IMR-90 (cell line): ENCODE results near the gene GABRD. TPM values are rescaled to one million over a fixed set of nuclear protein-coding genes. Genes with fewer than 3 reads are reported as not detected.

Experiments
- ATAC-seq: fragments of 200-7000 bp; cut with Tn5 transposase; 2 replicates; pipeline ENCODE4 v1.9.1; 2020; ENCODE audit warnings: low read depth, mild to moderate bottlenecking, moderate library complexity
- BruUV-seq: library from RNA; stranded (reverse); fragments of 400-500 nt; replicated peaks from 2 replicates; lab custom pipeline; 2021; lab: Mats Ljungman, UMichigan
- CTCF ChIA-PET: fragments of 300-600 bp; formaldehyde crosslinking; extraction: SDS; loops from one replicate; lab custom pipeline; 2021; ENCODE audit warnings: antibody characterized with exemption; lab: Yijun Ruan, JAX
- POLR2A ChIA-PET: fragments of 300-600 bp; sonication (Branson Sonifier 250); formaldehyde crosslinking; loops from one replicate; lab custom pipeline; 2022; ENCODE audit warnings: antibody characterized with exemption; ENCODE audit not compliant: unreplicated experiment; lab: Charles Lee
- DNase-seq: peaks from one replicate; pipeline ENCODE4 v3.0.0; 2013
- H2AFZ ChIP-seq: replicated peaks from 2 replicates; pipeline ENCODE3; 2013; ENCODE audit warnings: low read length, mild to moderate bottlenecking; ENCODE audit not compliant: poor library complexity
- H2AK5ac ChIP-seq: 2 replicates; pipeline ENCODE4 v1.6.1; 2013; ENCODE audit warnings: low read depth, low read length, inconsistent platforms
- H2AK9ac ChIP-seq: replicated peaks from 2 replicates; pipeline ENCODE3; 2013; ENCODE audit warnings: mild to moderate bottlenecking, low read depth, low read length, moderate library complexity; ENCODE audit not compliant: poor library complexity
- H2BK120ac ChIP-seq: 2 replicates; pipeline ENCODE4 v1.6.1; 2013; ENCODE audit warnings: low read depth, low read length, inconsistent platforms
- H2BK15ac ChIP-seq: 3 replicates; pipeline ENCODE4 v1.6.1; 2013; ENCODE audit warnings: low read depth, low read length, inconsistent platforms
- H2BK20ac ChIP-seq: 2 replicates; pipeline ENCODE4 v1.6.1; 2013; ENCODE audit warnings: low read depth, mild to moderate bottlenecking, inconsistent platforms, low read length, moderate library complexity
- H2BK5ac ChIP-seq: 2 replicates; pipeline ENCODE4 v1.6.1; 2013; ENCODE audit warnings: mild to moderate bottlenecking, low read depth, low read length, inconsistent platforms; ENCODE audit not compliant: poor library complexity, severe bottlenecking
- H3K14ac ChIP-seq: replicated peaks from 2 replicates; pipeline ENCODE4 v1.6.1; 2013; ENCODE audit warnings: low read depth, low read length, inconsistent platforms
- H3K18ac ChIP-seq: 2 replicates; pipeline ENCODE4 v1.6.1; 2013; ENCODE audit warnings: low read depth, low read length, control low read depth
- H3K23ac ChIP-seq: 2 replicates; pipeline ENCODE4 v1.6.1; 2013; ENCODE audit warnings: low read depth, low read length, inconsistent platforms
- H3K27ac ChIP-seq: 2 replicates; pipeline ENCODE4 v1.5.1; 2013; ENCODE audit warnings: mild to moderate bottlenecking, control low read depth, low read length; ENCODE audit not compliant: insufficient read depth
- H3K27me3 ChIP-seq: 2 replicates; pipeline ENCODE4 v1.6.1; 2013; ENCODE audit warnings: low read length; ENCODE audit not compliant: control insufficient read depth, insufficient read depth
- H3K36me3 ChIP-seq: 2 replicates; pipeline ENCODE4 v1.6.1; 2013; ENCODE audit warnings: low read length, mixed read lengths; ENCODE audit not compliant: control insufficient read depth, insufficient read depth
- H3K4ac ChIP-seq: 2 replicates; pipeline ENCODE4 v1.6.1; 2013; ENCODE audit warnings: low read depth, low read length, inconsistent platforms
- H3K4me1 ChIP-seq: 2 replicates; pipeline ENCODE4 v1.6.1; 2013; ENCODE audit warnings: low read length, mixed read lengths; ENCODE audit not compliant: control insufficient read depth, insufficient read depth
- H3K4me2 ChIP-seq: 2 replicates; pipeline ENCODE4 v1.6.1; 2013; ENCODE audit warnings: low read depth, mild to moderate bottlenecking, control low read depth, low read length, moderate library complexity
- H3K4me3 ChIP-seq: 2 replicates; pipeline ENCODE4 v1.5.1; 2013; ENCODE audit warnings: low read depth, mild to moderate bottlenecking, control low read depth, low read length, moderate library complexity; ENCODE audit not compliant: insufficient read depth
- H3K56ac ChIP-seq: 2 replicates; pipeline ENCODE4 v1.6.1; 2013; ENCODE audit warnings: low read length, inconsistent platforms; ENCODE audit not compliant: insufficient read depth; ENCODE audit errors: extremely low read depth
- H3K79me1 ChIP-seq, 2 experiments: 2 replicates each; pipeline ENCODE4 v1.6.1; 2013; ENCODE audit warnings: low read length in 2 of 2, inconsistent platforms in 1 of 2, low read depth in 1 of 2
- H3K9ac ChIP-seq: 2 replicates; pipeline ENCODE4 v1.6.1; 2013; ENCODE audit warnings: low read depth, low read length, control low read depth
- H3K9me1 ChIP-seq: 2 replicates; pipeline ENCODE4 v1.6.1; 2013; ENCODE audit warnings: low read length, inconsistent platforms; ENCODE audit not compliant: insufficient read depth
- H3K9me3 ChIP-seq: 2 replicates; pipeline ENCODE4 v1.6.1; 2013; ENCODE audit warnings: low read length; ENCODE audit not compliant: control insufficient read depth, insufficient read depth
- H4K20me1 ChIP-seq: 2 replicates; pipeline ENCODE4 v1.6.1; 2013; ENCODE audit warnings: low read length, inconsistent platforms; ENCODE audit not compliant: insufficient read depth
- H4K5ac ChIP-seq: 2 replicates; pipeline ENCODE4 v1.6.1; 2013; ENCODE audit warnings: mild to moderate bottlenecking, low read depth, low read length, control low read depth
- H4K8ac ChIP-seq, 2 experiments: 2 replicates each; pipeline ENCODE4 v1.6.1; 2013; ENCODE audit warnings: low read depth in 2 of 2, low read length in 2 of 2, control low read depth in 1 of 2, inconsistent platforms in 1 of 2
- H4K91ac ChIP-seq: 2 replicates; pipeline ENCODE4 v1.6.1; 2013; ENCODE audit warnings: low read depth, low read length, inconsistent platforms; ENCODE audit not compliant: insufficient read depth
- BHLHE40 ChIP-seq: fragments of 150-350 bp; IDR thresholded peaks from 2 replicates; pipeline ENCODE4 v1.6.1; 2016; ENCODE audit warnings: mild to moderate bottlenecking, low read depth, low read length
- CEBPB ChIP-seq: IDR thresholded peaks from 2 replicates; pipeline ENCODE4 v1.6.1; 2012; ENCODE audit warnings: low read depth, low read length, improper control_type of control experiment
- ELK1 ChIP-seq: fragments of 150-350 bp; IDR thresholded peaks from 2 replicates; pipeline ENCODE4 v1.6.1; 2016; ENCODE audit warnings: low read depth, mild to moderate bottlenecking, low read length, moderate library complexity, borderline replicate concordance
- FOS ChIP-seq: fragments of 150-350 bp; IDR thresholded peaks from 2 replicates; pipeline ENCODE4 v1.6.1; 2016; ENCODE audit warnings: low read depth, low read length
- MAFK ChIP-seq: IDR thresholded peaks from 2 replicates; pipeline ENCODE4 v1.6.1; 2012; ENCODE audit warnings: low read depth, low read length, improper control_type of control experiment
- MAZ ChIP-seq: IDR thresholded peaks from 2 replicates; pipeline ENCODE4 v1.6.1; 2012; ENCODE audit warnings: low read depth, mild to moderate bottlenecking, low read length, improper control_type of control experiment, moderate library complexity, borderline replicate concordance
- MXI1 ChIP-seq: IDR thresholded peaks from 2 replicates; pipeline ENCODE4 v1.6.1; 2012; ENCODE audit warnings: low read depth, mild to moderate bottlenecking, low read length, moderate library complexity, borderline replicate concordance
- NFE2L2 ChIP-seq: fragments of 150-350 bp; IDR thresholded peaks from 2 replicates; pipeline ENCODE4 v1.6.1; 2016; ENCODE audit warnings: low read depth, mild to moderate bottlenecking, low read length
- POLR2A ChIP-seq: IDR thresholded peaks from 2 replicates; pipeline ENCODE4 v1.6.1; 2012; ENCODE audit warnings: mild to moderate bottlenecking, low read depth, low read length
- RAD21 ChIP-seq: IDR thresholded peaks from 2 replicates; pipeline ENCODE4 v1.6.1; 2012; ENCODE audit warnings: low read length, improper control_type of control experiment
- RCOR1 ChIP-seq: IDR thresholded peaks from 2 replicates; pipeline ENCODE4 v1.6.1; 2012; ENCODE audit warnings: mild to moderate bottlenecking, low read length, improper control_type of control experiment; ENCODE audit not compliant: insufficient replicate concordance
- RFX5 ChIP-seq: IDR thresholded peaks from 2 replicates; pipeline ENCODE4 v1.8.0; 2012; ENCODE audit warnings: low read depth, mild to moderate bottlenecking, low read length, moderate library complexity
- SMC3 ChIP-seq: fragments of 150-350 bp; IDR thresholded peaks from 2 replicates; pipeline ENCODE4 v1.6.1; 2016; ENCODE audit warnings: low read depth, mild to moderate bottlenecking, antibody characterized with exemption, low read length, moderate library complexity
- USF2 ChIP-seq: fragments of 150-350 bp; IDR thresholded peaks from 2 replicates; pipeline ENCODE4 v1.6.1; 2017; ENCODE audit warnings: mild to moderate bottlenecking, antibody characterized with exemption, low read length, low read depth
- WGBS, 2 experiments: methylation state at CpG; one replicate each; pipeline versions ENCODE4 v1.1.5 to v1.1.7; 2013; ENCODE audit warnings: missing lambda C conversion rate in 2 of 2; ENCODE audit not compliant: insufficient read length in 1 of 2; ENCODE audit errors: extremely low coverage in 2 of 2; 5-methylcytosine and 5-hydroxymethylcytosine counted together
- dilution Hi-C: fragments of 300-500 bp; cut with HindIII; formaldehyde crosslinking; loops from one replicate; pipeline ENCODE4 v1.14.3; 2018; ENCODE audit warnings: low sequenced_read_pairs; ENCODE audit not compliant: unreplicated experiment
- in situ Hi-C: fragments of 300-500 bp; cut with MboI; formaldehyde crosslinking; loops from 3 replicates; pipeline ENCODE4 v1.14.3; 2019; ENCODE audit warnings: low sequenced_read_pairs, inconsistent platforms, mixed read lengths
- intact Hi-C: fragments of 100-400 bp; cut with micrococcal nuclease; formaldehyde crosslinking; loops from 2 replicates; pipeline ENCODE4 v1.10.0; 2022
- polyA plus RNA-seq, 3 experiments: library from polyadenylated mRNA; depleted of rRNA; stranded (reverse); fragments of >200 nt; gene quantifications; 2 replicates each; pipeline ENCODE4 v1.2.3, GENCODE V29; 2012; ENCODE audit warnings: low replicate concordance in 1 of 3
- total RNA-seq: library from RNA; depleted of rRNA; stranded (reverse); fragments of >200 nt; gene quantifications from 2 replicates; pipeline ENCODE4 v1.2.3, GENCODE V29; 2012

Gene GABRD
- total and polyA plus RNA-seq, 2 of the 4 experiments (the other 2 are of a cell fraction): not detected

DNA sequence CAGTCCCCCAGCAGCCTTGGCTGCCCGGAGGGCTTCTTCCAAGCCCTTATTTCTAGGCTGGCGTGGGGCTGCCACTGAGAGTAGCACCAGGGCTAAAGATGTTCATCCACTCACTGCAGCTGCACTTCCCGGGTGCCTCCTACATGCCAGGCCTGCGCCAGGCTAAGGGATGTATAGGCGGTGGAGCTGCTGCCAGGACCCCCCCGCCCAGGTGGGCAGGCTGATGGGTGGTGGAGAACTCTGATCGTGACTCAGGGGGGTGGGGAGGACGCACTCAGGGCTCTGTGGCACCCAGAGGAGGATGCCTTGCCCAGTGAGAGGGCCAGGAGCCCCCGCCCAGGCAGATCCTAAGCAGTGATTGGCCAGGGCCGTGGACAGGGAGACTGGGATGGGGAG lies 49.6 kb upstream of the GABRD start:
- Histone ChIP-seq H3K14ac (no peak overlapping the region), H3K4ac (no peak overlapping the region), H4K8ac (no peak overlapping the region), H2AK9ac (no peak overlapping the region), H2BK120ac (no peak overlapping the region), H3K9ac (no peak overlapping the region), H3K18ac (no peak overlapping the region), H3K4me3 (no peak overlapping the region), H3K56ac (no peak overlapping the region), H3K79me1 (no peaks in the 10 kb centered on the region), H3K4me2 (no peak overlapping the region), H2BK20ac (no peak overlapping the region), H4K20me1 (0 out of 2 replicates have a peak, but pooled peaks cover 6% of the 10 kb centered on the region), H3K27ac (no peak overlapping the region), H3K23ac (no peak overlapping the region), H4K5ac (no peak overlapping the region), H4K91ac (no peak overlapping the region), H2BK5ac (no peak overlapping the region), H3K4me1 (no peaks in the 10 kb centered on the region), H3K27me3 (peaks cover 15% of the 10 kb centered on the region), H2AK5ac (no peak overlapping the region), H3K9me3 (peaks cover 1% of the 10 kb centered on the region; the same call in 1 of the 2 replicates), H2BK15ac (no peak overlapping the region), H2AFZ (no peak overlapping the region), H3K36me3 (no peaks in the 10 kb centered on the region), H3K9me1 (no peaks in the 10 kb centered on the region)
- TF ChIP-seq BHLHE40 (no peak), NFE2L2 (no peak), USF2 (no peak), CEBPB (no peak), POLR2A (no peak), MAZ (no peak), MXI1 (no peak), RCOR1 (no peak), ELK1 (no peak), FOS (no peak), MAFK (no peak), SMC3 (no peak), RFX5 (no peak), RAD21 (no peak)
- dilution Hi-C loops: no loop called here
- intact Hi-C loops: no loop called here
- in situ Hi-C loops: loop anchor here (10.0 to 25.0 kb wide), 2 partner anchors 185 to 393 kb away; no protein-coding TSS in a partner anchor
- ChIA-PET CTCF (no interaction called here), POLR2A (no interaction called here)
- ATAC-seq: no peak; the same call in 1 of the 2 replicates
- WGBS, 2 experiments: 60% methylated on average over 1 of the region's 10 CpGs; no CpG with 5 or more reads in 1 of the 2 experiments
- DNase-seq: no peak
- BruUV-seq: no TSS peak
